Measurements from ENCODE around the gene TMCC2.

DNA sequence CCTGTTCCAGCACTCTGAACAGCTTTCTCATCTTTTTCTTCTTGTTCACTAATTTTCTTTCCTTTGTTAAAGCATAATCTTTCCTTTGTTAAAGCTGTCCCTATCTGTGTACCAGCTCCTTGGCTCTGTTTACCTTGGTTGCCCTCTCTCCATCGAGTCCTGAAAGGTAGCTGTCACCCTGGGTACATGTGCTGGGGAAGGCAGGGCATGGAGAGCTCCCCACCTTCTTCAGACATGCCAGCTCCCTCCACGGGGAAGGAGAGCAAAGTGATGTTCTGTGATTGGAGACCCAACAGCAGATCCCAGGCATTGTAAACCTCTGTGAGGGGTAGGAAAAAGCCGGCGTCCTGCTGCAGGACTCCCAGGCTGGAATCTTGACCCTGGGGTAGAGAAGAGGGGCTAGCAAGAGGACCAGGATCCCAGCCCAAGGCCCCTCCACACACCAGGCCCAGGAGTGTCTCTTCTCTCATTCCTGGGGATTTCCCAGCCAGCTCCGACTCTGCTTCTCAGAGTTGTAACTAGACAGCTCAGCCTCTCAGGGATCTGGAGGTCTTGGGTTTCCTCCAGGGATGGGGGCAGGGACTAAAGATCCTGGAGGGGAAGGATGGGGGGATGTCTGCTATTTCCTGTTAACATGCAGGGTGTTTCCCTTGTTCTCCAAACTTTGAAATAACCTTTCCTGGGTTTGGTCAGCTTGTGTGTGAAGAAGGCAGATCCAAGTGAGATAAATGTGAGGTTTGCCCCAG lies 34.4 kb downstream of the TMCC2 start:
- TF ChIP-seq, protein P1, sequence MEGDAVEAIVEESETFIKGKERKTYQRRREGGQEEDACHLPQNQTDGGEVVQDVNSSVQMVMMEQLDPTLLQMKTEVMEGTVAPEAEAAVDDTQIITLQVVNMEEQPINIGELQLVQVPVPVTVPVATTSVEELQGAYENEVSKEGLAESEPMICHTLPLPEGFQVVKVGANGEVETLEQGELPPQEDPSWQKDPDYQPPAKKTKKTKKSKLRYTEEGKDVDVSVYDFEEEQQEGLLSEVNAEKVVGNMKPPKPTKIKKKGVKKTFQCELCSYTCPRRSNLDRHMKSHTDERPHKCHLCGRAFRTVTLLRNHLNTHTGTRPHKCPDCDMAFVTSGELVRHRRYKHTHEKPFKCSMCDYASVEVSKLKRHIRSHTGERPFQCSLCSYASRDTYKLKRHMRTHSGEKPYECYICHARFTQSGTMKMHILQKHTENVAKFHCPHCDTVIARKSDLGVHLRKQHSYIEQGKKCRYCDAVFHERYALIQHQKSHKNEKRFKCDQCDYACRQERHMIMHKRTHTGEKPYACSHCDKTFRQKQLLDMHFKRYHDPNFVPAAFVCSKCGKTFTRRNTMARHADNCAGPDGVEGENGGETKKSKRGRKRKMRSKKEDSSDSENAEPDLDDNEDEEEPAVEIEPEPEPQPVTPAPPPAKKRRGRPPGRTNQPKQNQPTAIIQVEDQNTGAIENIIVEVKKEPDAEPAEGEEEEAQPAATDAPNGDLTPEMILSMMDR (IDR thresholded peaks at IDR 0.05; ENCODE audit: low read depth, low read length), result no peak
- TF ChIP-seq, protein P2, sequence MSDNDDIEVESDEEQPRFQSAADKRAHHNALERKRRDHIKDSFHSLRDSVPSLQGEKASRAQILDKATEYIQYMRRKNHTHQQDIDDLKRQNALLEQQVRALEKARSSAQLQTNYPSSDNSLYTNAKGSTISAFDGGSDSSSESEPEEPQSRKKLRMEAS (IDR thresholded peaks at IDR 0.05; ENCODE audit: low read depth, low read length), result no peak
- TF ChIP-seq POLR2A (IDR thresholded peaks at IDR 0.05; ENCODE audit: extremely low read depth, insufficient read length) (no peak), MYC (IDR thresholded peaks at IDR 0.05; ENCODE audit: low read depth, low read length) (no peak)
